B cell (primary cell): Measurements from ENCODE around the gene NANOS1. TPM values are rescaled to one million over a fixed set of nuclear protein-coding genes. Genes with fewer than 3 reads are reported as not detected.

Experiments used
- ATAC-seq: fragments of 200-7000 bp; cut with Tn5 transposase; one replicate; pipeline ENCODE4 v1.10.0; 2021; ENCODE audit warnings: low read depth, mild to moderate bottlenecking, moderate number of reproducible peaks, moderate library complexity
- CTCF ChIA-PET: fragments of 350-600 bp; sonication (Branson Sonifier 250); formaldehyde crosslinking; loops from one replicate; lab custom pipeline; 2021; ENCODE audit warnings: antibody characterized with exemption, inconsistent platforms; lab: Charles Lee
- POLR2A ChIA-PET: fragments of 350-600 bp; sonication (Branson Sonifier 250); formaldehyde crosslinking; loops from one replicate; lab custom pipeline; 2021; ENCODE audit warnings: antibody characterized with exemption; lab: Charles Lee
- DNase-seq: peaks from one replicate; pipeline ENCODE4 v3.0.0; 2013
- H2AFZ ChIP-seq: 2 replicates; pipeline ENCODE4 v1.6.1; 2012; ENCODE audit warnings: mild to moderate bottlenecking, low read depth, low read length; ENCODE audit not compliant: insufficient read depth, poor library complexity, severe bottlenecking
- H3K27ac ChIP-seq, 2 donors: 1 replicate in 1 of 2; 2 replicates in 1 of 2; pipeline ENCODE4 v1.5.1; 2012 to 2013; ENCODE audit warnings: low read length in 2 of 2, mild to moderate bottlenecking in 2 of 2, moderate library complexity in 1 of 2
- H3K27me3 ChIP-seq, 4 experiments: fragments of 200-600 bp in 1 of 4; sonication (generic) in 1 of 4; replicated peaks in 1 of 4; 1 replicate in 2 of 4; 2 replicates in 2 of 4; pipeline versions ENCODE4 v1.6.1 to v1.7.0; 2013 to 2016; ENCODE audit warnings: low read length in 3 of 4, mild to moderate bottlenecking in 2 of 4, mixed read lengths in 1 of 4, moderate library complexity in 1 of 4; ENCODE audit not compliant: insufficient read depth in 4 of 4, control insufficient read depth in 3 of 4; ENCODE audit errors: control extremely low read depth in 1 of 4
- H3K36me3 ChIP-seq, 2 experiments: replicated peaks in 1 of 2; 1 replicate in 1 of 2; 2 replicates in 1 of 2; pipeline versions ENCODE4 v1.6.1 to v1.7.1; 2013; ENCODE audit warnings: low read length in 1 of 2; ENCODE audit not compliant: insufficient read depth in 2 of 2, control insufficient read depth in 1 of 2; ENCODE audit errors: control extremely low read depth in 1 of 2, extremely low read depth in 1 of 2
- H3K4me1 ChIP-seq, 2 donors: fragments of 200-600 bp in 1 of 2; sonication (generic) in 1 of 2; 1 replicate in 1 of 2; 2 replicates in 1 of 2; pipeline versions ENCODE4 v1.5.1 to v1.6.1; 2013 to 2017; ENCODE audit warnings: low read length in 2 of 2; ENCODE audit not compliant: control insufficient read depth in 2 of 2, insufficient read depth in 2 of 2
- H3K4me2 ChIP-seq: replicated peaks from 2 replicates; pipeline ENCODE3; 2012; ENCODE audit warnings: mild to moderate bottlenecking, low read depth, low read length; ENCODE audit not compliant: poor library complexity, severe bottlenecking
- H3K4me3 ChIP-seq, 5 experiments: fragments of 200-600 bp in 1 of 5; sonication (generic) in 1 of 5; 1 replicate in 3 of 5; 2 replicates in 2 of 5; pipeline versions ENCODE4 v1.5.1 to v1.7.0; 2011 to 2016; ENCODE audit warnings: low read length in 4 of 5, mild to moderate bottlenecking in 4 of 5, low read depth in 2 of 5, control low read depth in 1 of 5, moderate library complexity in 1 of 5; ENCODE audit not compliant: insufficient read depth in 1 of 5; ENCODE audit errors: control extremely low read depth in 1 of 5, extremely low read depth in 1 of 5
- H3K79me2 ChIP-seq: fragments of 200-600 bp; sonication (generic); one replicate; pipeline ENCODE4 v1.6.0; 2016; ENCODE audit warnings: low read length; ENCODE audit not compliant: control insufficient read depth, insufficient read depth
- H3K9ac ChIP-seq: fragments of 200-600 bp; sonication (generic); 2 replicates; pipeline ENCODE4 v1.6.1; 2017; ENCODE audit warnings: mild to moderate bottlenecking, low read length, moderate library complexity
- H3K9me3 ChIP-seq, 3 donors: one replicate each; pipeline versions ENCODE4 v1.6.1 to v1.7.1; 2013; ENCODE audit warnings: low read length in 2 of 3; ENCODE audit not compliant: control insufficient read depth in 2 of 3, insufficient read depth in 1 of 3; ENCODE audit errors: control extremely low read depth in 1 of 3
- H4K20me1 ChIP-seq: 2 replicates; pipeline ENCODE4 v1.6.0; 2012; ENCODE audit warnings: mild to moderate bottlenecking, low read length; ENCODE audit not compliant: insufficient read depth, control insufficient read depth, poor library complexity, severe bottlenecking
- H3K27ac Mint-ChIP-seq: one replicate; pipeline ENCODE4 v1.8.0; 2021; ENCODE audit warnings: mixed read lengths
- H3K27me3 Mint-ChIP-seq: one replicate; pipeline ENCODE4 v1.8.0; 2021; ENCODE audit warnings: mixed read lengths
- H3K4me1 Mint-ChIP-seq: one replicate; pipeline ENCODE4 v1.8.0; 2021; ENCODE audit warnings: mixed read lengths
- H3K4me3 Mint-ChIP-seq: one replicate; pipeline ENCODE4 v1.8.0; 2021; ENCODE audit warnings: mixed read lengths
- H3K9me3 Mint-ChIP-seq: one replicate; pipeline ENCODE4 v1.8.0; 2022; ENCODE audit warnings: mixed read lengths; ENCODE audit not compliant: insufficient read depth
- EZH2 ChIP-seq: IDR thresholded peaks from 2 replicates; pipeline ENCODE4 v1.6.1; 2012; ENCODE audit warnings: borderline replicate concordance, low read depth, mild to moderate bottlenecking, moderate library complexity, low read length; ENCODE audit not compliant: insufficient read depth, poor library complexity, severe bottlenecking
- WGBS: methylation state at CpG from one replicate; pipeline ENCODE4 v1.1.5; 2013; ENCODE audit warnings: missing lambda C conversion rate; ENCODE audit not compliant: insufficient coverage; 5-methylcytosine and 5-hydroxymethylcytosine counted together
- intact Hi-C: fragments of 100-400 bp; cut with micrococcal nuclease; formaldehyde crosslinking; loops from one replicate; pipeline ENCODE4 v1.10.0; 2022
- polyA plus RNA-seq: library from polyadenylated mRNA; depleted of rRNA; stranded (reverse); fragments of >200 nt; gene quantifications from 2 replicates; pipeline ENCODE4 v1.2.3, GENCODE V29; 2012
- total RNA-seq, 2 donors: library from RNA; stranded (reverse); fragments of 120-200 nt in 1 of 2; gene quantifications; 1 replicate in 1 of 2; 2 replicates in 1 of 2; pipeline versions ENCODE4 v1.2.3 to v1.2.4, GENCODE V29; 2013 to 2022
- TF ChIP-seq, protein P1 (sequence below): fragments of 200-600 bp; IDR thresholded peaks from one replicate; pipeline ENCODE4 v1.8.0; 2022; ENCODE audit warnings: antibody characterized with exemption, mild to moderate bottlenecking

Gene NANOS1
- total and polyA plus RNA-seq, 2 donors (not counting 1 experiment from before 2014, with no cell fraction given), result 0.16 to 0.69 TPM

DNA sequence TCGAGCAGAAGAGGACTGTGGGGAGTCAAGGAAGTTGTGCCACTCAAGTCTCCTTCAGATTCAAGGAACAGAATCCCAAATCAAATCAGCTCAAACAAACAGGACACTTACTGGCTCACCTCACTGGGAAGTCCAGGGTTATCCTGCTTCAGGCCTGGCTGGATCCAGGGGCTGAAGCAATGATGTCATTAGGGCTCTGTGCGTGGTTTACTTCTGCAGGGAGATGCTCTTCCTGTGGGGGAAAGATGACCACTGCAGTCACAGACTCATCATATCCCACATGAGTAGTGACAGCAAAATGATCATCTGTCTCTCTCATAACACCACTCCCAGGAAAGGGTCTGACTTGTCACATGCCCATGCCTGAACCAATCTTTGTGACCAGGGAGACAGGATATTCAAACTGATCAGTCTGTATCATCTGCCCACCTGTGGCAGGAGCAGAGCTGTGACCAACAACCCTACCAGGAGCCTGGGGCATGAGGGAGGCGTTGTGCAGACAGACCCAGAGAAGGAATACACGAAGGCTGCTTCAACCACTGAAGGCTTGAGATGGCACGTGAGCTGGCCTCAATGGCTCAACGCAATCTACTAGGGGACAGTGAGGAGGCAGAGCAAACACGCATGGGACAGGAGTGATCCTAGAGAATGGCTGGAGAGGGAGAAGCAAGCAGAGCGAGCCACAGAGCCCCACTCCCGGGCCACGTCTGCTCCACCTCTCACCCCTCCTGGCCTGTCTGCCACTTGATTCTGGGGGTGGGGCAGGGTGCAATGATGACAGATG lies 27.6 kb upstream of the NANOS1 start:
- TF ChIP-seq, protein P1, sequence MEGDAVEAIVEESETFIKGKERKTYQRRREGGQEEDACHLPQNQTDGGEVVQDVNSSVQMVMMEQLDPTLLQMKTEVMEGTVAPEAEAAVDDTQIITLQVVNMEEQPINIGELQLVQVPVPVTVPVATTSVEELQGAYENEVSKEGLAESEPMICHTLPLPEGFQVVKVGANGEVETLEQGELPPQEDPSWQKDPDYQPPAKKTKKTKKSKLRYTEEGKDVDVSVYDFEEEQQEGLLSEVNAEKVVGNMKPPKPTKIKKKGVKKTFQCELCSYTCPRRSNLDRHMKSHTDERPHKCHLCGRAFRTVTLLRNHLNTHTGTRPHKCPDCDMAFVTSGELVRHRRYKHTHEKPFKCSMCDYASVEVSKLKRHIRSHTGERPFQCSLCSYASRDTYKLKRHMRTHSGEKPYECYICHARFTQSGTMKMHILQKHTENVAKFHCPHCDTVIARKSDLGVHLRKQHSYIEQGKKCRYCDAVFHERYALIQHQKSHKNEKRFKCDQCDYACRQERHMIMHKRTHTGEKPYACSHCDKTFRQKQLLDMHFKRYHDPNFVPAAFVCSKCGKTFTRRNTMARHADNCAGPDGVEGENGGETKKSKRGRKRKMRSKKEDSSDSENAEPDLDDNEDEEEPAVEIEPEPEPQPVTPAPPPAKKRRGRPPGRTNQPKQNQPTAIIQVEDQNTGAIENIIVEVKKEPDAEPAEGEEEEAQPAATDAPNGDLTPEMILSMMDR, result no peak
- TF ChIP-seq EZH2, result no peak
- no peak overlapping the region for H3K27ac Mint-ChIP-seq
- H3K4me2 ChIP-seq, result no peak overlapping the region
- H3K79me2 ChIP-seq, result no peaks in the 10 kb centered on the region
- 93% methylated on average over 7 of the region's 10 CpGs for WGBS
- no peak overlapping the region for H3K9ac ChIP-seq
- H4K20me1 ChIP-seq, result no peaks in the 10 kb centered on the region
- H3K4me3 Mint-ChIP-seq, result no peak overlapping the region
- no peak overlapping the region for H3K27ac ChIP-seq
- no peaks in the 10 kb centered on the region for H3K36me3 ChIP-seq
- no peaks in the 10 kb centered on the region for H3K4me1 Mint-ChIP-seq
- POLR2A ChIA-PET, result no interaction called here
- H3K4me3 ChIP-seq, result no peak overlapping the region
- CTCF ChIA-PET, result no interaction called here
- H3K9me3 ChIP-seq, result no peaks in the 10 kb centered on the region
- peaks cover 0 to 16% (median 0%) of the 10 kb centered on the region in 4 experiments for H3K27me3 ChIP-seq
- peaks cover 4% of the 10 kb centered on the region for H3K9me3 Mint-ChIP-seq
- no peak for DNase-seq
- H3K4me1 ChIP-seq, result no peaks in the 10 kb centered on the region
- intact Hi-C loops, result no loop called here
- no peak for ATAC-seq
- no peak overlapping the region for H2AFZ ChIP-seq
- H3K27me3 Mint-ChIP-seq, result peaks cover 48% of the 10 kb centered on the region

DNA sequence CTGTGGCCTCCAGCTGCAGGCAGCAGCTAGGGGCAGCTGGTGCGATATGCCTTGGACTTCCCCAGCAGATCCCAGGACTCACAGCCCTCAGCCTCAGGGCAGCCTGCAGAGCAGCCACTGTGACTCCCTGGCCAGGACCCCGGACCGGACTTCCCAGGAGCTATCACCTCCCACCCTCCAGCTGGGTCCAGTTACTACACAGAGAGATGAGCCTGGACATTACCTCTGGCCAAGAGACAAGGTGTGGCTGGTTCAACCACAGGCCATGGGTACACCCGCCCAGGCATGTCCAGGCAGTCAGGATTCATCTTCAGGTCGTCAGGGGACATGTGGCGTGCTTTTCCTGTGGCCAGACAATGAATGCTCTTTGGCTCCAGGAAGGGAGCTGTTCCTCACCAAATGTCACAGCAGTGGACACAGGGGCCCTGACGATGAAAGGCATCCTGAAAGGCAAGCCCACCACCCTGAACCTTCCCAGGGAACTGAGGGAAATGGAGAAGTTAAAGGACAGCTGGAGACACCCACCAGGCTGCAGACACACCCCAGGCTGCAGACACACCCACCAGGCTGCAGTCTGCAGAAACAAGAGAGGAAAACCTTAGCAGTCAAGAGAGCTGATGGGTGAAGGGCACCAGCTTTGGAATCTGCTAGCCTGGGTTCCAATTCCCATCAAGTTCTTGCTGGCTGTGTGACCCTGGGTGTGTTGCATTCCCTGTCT lies 25.8 kb upstream of the NANOS1 start:
- DNase-seq (no peak), ATAC-seq (no peak)
- Histone ChIP-seq H3K4me3 (no peak overlapping the region), H3K27ac (no peak overlapping the region), H3K36me3 (no peaks in the 10 kb centered on the region), H3K27me3 (peaks cover 0 to 16% (median 0%) of the 10 kb centered on the region in 4 experiments), H3K4me2 (no peak overlapping the region), H3K9ac (no peak overlapping the region), H3K4me1 (no peaks in the 10 kb centered on the region), H3K9me3 (no peaks in the 10 kb centered on the region), H4K20me1 (no peaks in the 10 kb centered on the region), H3K79me2 (no peaks in the 10 kb centered on the region), H2AFZ (no peak overlapping the region)
- Mint-ChIP-seq H3K27ac (no peak overlapping the region), H3K9me3 (no peaks in the 10 kb centered on the region), H3K4me1 (no peaks in the 10 kb centered on the region), H3K4me3 (no peak overlapping the region), H3K27me3 (peaks cover 42% of the 10 kb centered on the region)
- intact Hi-C loops, result no loop called here
- WGBS, result 82% methylated on average over 6 of the region's 7 CpGs
- TF ChIP-seq, protein P1, result no peak
- TF ChIP-seq EZH2, result no peak
- CTCF ChIA-PET, result no interaction called here
- POLR2A ChIA-PET, result no interaction called here
